K562 (cell line): ENCODE results near the gene RPL26. TPM values are rescaled to one million over a fixed set of nuclear protein-coding genes. Genes with fewer than 3 reads are reported as not detected.
A peak's percentile ranks its signal among the peaks of the same experiment; 100 is the strongest.

Experiments used
- ATAC-seq: fragments of 200-7000 bp; cut with Tn5 transposase; 3 replicates; pipeline ENCODE4 v1.9.1; 2020; ENCODE audit warnings: moderate library complexity
- BruUV-seq: library from RNA; stranded (reverse); fragments of 400-500 nt; replicated peaks from 2 replicates; lab custom pipeline; 2021; lab: Mats Ljungman, UMichigan
- CTCF ChIA-PET: fragments of 300-600 bp; formaldehyde crosslinking; extraction: SDS; loops from one replicate; lab custom pipeline; 2021; ENCODE audit warnings: low intra/inter-chr PET ratio; lab: Yijun Ruan, JAX
- POLR2A ChIA-PET: fragments of 300-600, 350-650 bp; sonication (Branson Sonifier 250); formaldehyde crosslinking; extraction: SDS; loops from one replicate; lab custom pipeline; 2021; ENCODE audit warnings: antibody characterized with exemption, inconsistent platforms; lab: Yijun Ruan, JAX
- DNase-seq, 4 experiments: peaks; one replicate each; pipeline versions ENCODE4 v3.0.0 to v3.0.0-alpha.2; 2011 to 2018; ENCODE audit warnings: low spot score in 3 of 4, mixed read lengths in 3 of 4; ENCODE audit errors: extremely low read depth in 1 of 4
- FAIRE-seq: peaks from 2 replicates; lab custom pipeline; 2011; peaks lifted over from hg19 to GRCh38; lab: Jason Lieb, UNC
- H2AFZ ChIP-seq: 2 replicates; pipeline ENCODE4 v1.6.0; 2011; ENCODE audit warnings: low read depth, low read length, control low read depth, inconsistent platforms
- H3K27ac ChIP-seq: fragments of 200-600 bp; 3 replicates; pipeline ENCODE4 v1.8.0; 2011; ENCODE audit warnings: low read depth, mild to moderate bottlenecking, control low read depth, inconsistent platforms, low read length, moderate library complexity, mixed read lengths; ENCODE audit errors: extremely low read depth
- H3K27me3 ChIP-seq, 2 experiments: fragments of 300-600 bp in 1 of 2; 2 replicates in 1 of 2; 3 replicates in 1 of 2; pipeline versions ENCODE4 v1.6.0 to v1.8.0; 2011; ENCODE audit warnings: inconsistent platforms in 2 of 2, low read length in 2 of 2, mild to moderate bottlenecking in 1 of 2, mixed read lengths in 1 of 2, moderate library complexity in 1 of 2; ENCODE audit not compliant: control insufficient read depth in 2 of 2, insufficient read depth in 2 of 2
- H3K36me3 ChIP-seq: fragments of 300-600 bp; 3 replicates; pipeline ENCODE4 v1.8.0; 2011; ENCODE audit warnings: mild to moderate bottlenecking, low read length, inconsistent platforms; ENCODE audit not compliant: control insufficient read depth, insufficient read depth
- H3K4me1 ChIP-seq, 2 experiments: fragments of 200-600 bp in 1 of 2; replicated peaks in 1 of 2; 2 replicates in 1 of 2; 3 replicates in 1 of 2; pipeline versions ENCODE4 v1.5.1 to v1.8.0; 2011; ENCODE audit warnings: inconsistent platforms in 2 of 2, low read length in 2 of 2, mild to moderate bottlenecking in 1 of 2, mixed read lengths in 1 of 2, moderate library complexity in 1 of 2; ENCODE audit not compliant: control insufficient read depth in 2 of 2, insufficient read depth in 2 of 2
- H3K4me2 ChIP-seq: 2 replicates; pipeline ENCODE4 v1.6.1; 2011; ENCODE audit warnings: low read length, control low read depth, inconsistent platforms, mixed read lengths; ENCODE audit not compliant: insufficient read depth
- H3K4me3 ChIP-seq: fragments of 200-600 bp; sonication (generic), shearing (Covaris generic); 2 replicates; pipeline ENCODE4 v1.5.1; 2016; ENCODE audit warnings: control low read depth, inconsistent platforms
- H3K79me2 ChIP-seq: fragments of 200-600 bp; 3 replicates; pipeline ENCODE4 v1.8.0; 2011; ENCODE audit warnings: low read length, inconsistent platforms; ENCODE audit not compliant: control insufficient read depth, insufficient read depth
- H3K9ac ChIP-seq, 2 experiments: 2 replicates each; pipeline versions ENCODE4 v1.6.0 to v1.6.1; 2011; ENCODE audit warnings: low read depth in 2 of 2, low read length in 2 of 2, control low read depth in 1 of 2, inconsistent platforms in 1 of 2, mild to moderate bottlenecking in 1 of 2, mixed read lengths in 1 of 2; ENCODE audit not compliant: insufficient read depth in 1 of 2
- H3K9me1 ChIP-seq: one replicate; pipeline ENCODE4 v1.6.0; 2011; ENCODE audit warnings: inconsistent platforms, mild to moderate bottlenecking, low read length, moderate library complexity; ENCODE audit not compliant: control insufficient read depth, insufficient read depth
- H3K9me3 ChIP-seq: replicated peaks from 2 replicates; pipeline ENCODE4 v1.5.1; 2011; ENCODE audit warnings: low read depth, low read length, inconsistent platforms; ENCODE audit not compliant: control insufficient read depth, insufficient read depth
- H4K20me1 ChIP-seq: replicated peaks from 2 replicates; pipeline ENCODE4 v1.6.1; 2011; ENCODE audit warnings: low read length, inconsistent platforms, mixed read lengths; ENCODE audit not compliant: control insufficient read depth, insufficient read depth
- ARID2 ChIP-seq: fragments of 450-650 bp; IDR thresholded peaks from 2 replicates; pipeline ENCODE4 v1.6.1; 2017; ENCODE audit warnings: antibody characterized with exemption, mild to moderate bottlenecking
- EP300 ChIP-seq: IDR thresholded peaks from 2 replicates; pipeline ENCODE4 v1.6.1; 2012; ENCODE audit warnings: low read length, improper control_type of control experiment
- GTF2F1 ChIP-seq: IDR thresholded peaks from 2 replicates; pipeline ENCODE4 v1.6.1; 2011; ENCODE audit warnings: low read depth, low read length, improper control_type of control experiment
- NFIX ChIP-seq: fragments of 250-450 bp; sonication (Bioruptor Pico); IDR thresholded peaks from 2 replicates; pipeline ENCODE4 v1.4.0; 2020; ENCODE audit warnings: low read depth, mild to moderate bottlenecking, moderate library complexity
- STAT5A ChIP-seq: IDR thresholded peaks from 2 replicates; pipeline ENCODE4 v1.6.1; 2012; ENCODE audit warnings: low read length, inconsistent platforms, borderline replicate concordance
- STAT5B ChIP-seq: fragments of 250-450 bp; sonication (Bioruptor Pico); IDR thresholded peaks from 2 replicates; pipeline ENCODE4 v1.8.0; 2021; ENCODE audit warnings: mild to moderate bottlenecking, inconsistent platforms
- THAP12 ChIP-seq: fragments of 250-450 bp; sonication (Bioruptor Pico); IDR thresholded peaks from 2 replicates; pipeline ENCODE4 v1.9.0; 2021; ENCODE audit warnings: mild to moderate bottlenecking, inconsistent platforms
- ZNF518B ChIP-seq: fragments of 250-450 bp; sonication (Bioruptor Pico); IDR thresholded peaks from 2 replicates; pipeline ENCODE4 v1.5.0; 2021; ENCODE audit warnings: mild to moderate bottlenecking, moderate library complexity
- WGBS: fragments of 100-300 bp; shearing (Covaris generic); methylation state at CpG from one replicate; pipeline ENCODE4 v1.1.6; 2016; ENCODE audit warnings: low coverage, mixed read lengths; ENCODE audit not compliant: insufficient coverage; ENCODE audit errors: missing lambda C conversion rate; 5-methylcytosine and 5-hydroxymethylcytosine counted together
- in situ Hi-C: fragments of 300-500 bp; cut with MboI; formaldehyde crosslinking; loops from 4 replicates; pipeline ENCODE4 v1.15.0; 2018; ENCODE audit warnings: inconsistent platforms, mixed read lengths
- intact Hi-C: fragments of 100-400 bp; cut with micrococcal nuclease; formaldehyde crosslinking; loops from 2 replicates; pipeline ENCODE4 v1.14.2; 2022
- polyA plus RNA-seq, 8 experiments: library from polyadenylated mRNA; depleted of rRNA in 4 of 8; stranded (reverse) in 5 of 8; unstranded in 3 of 8; fragments of >200 nt; fragmentation: Nextera tagmentation in 2 of 8; fragmentation: Illumina TruSeq in 1 of 8; extraction: Ambion mirVana in 2 of 8; extraction: Trizol in 1 of 8; gene quantifications; 2 replicates each; pipeline versions ENCODE4 v1.2.1 to v1.2.3, GENCODE V29; 2011 to 2014; ENCODE audit warnings: inconsistent platforms in 1 of 8, missing spikeins in 1 of 8
- total RNA-seq, 7 experiments: library from RNA; depleted of rRNA in 6 of 7; stranded (reverse); fragments of >200 nt in 6 of 7; fragmentation: Illumina TruSeq in 2 of 7; extraction: Trizol in 2 of 7; gene quantifications; 2 replicates each; pipeline versions ENCODE4 v1.2.1 to v1.2.3, GENCODE V29; 2011 to 2021; ENCODE audit warnings: low replicate concordance in 1 of 7

Gene RPL26
- total and polyA plus RNA-seq, 9 of the 15 experiments (the other 6 are each of a cell fraction or from before 2014, with no cell fraction given) = 1,474 to 4,074 (median 2,904) TPM

- no peak for TF ChIP-seq EP300
- TF ChIP-seq THAP12 (CRISPR knock-in tag) = no peak
- no peak for TF ChIP-seq ZNF518B
- TF ChIP-seq ARID2 = no peak
- TF ChIP-seq GTF2F1 = no peak
- TF ChIP-seq STAT5B (CRISPR knock-in tag) = no peak
- TF ChIP-seq NFIX (CRISPR knock-in tag) = no peak
- TF ChIP-seq STAT5A = no peak
- TF ChIP-seq, all 486 proteins: peak for 0
- Histone ChIP-seq H4K20me1 (no peaks in the 10 kb centered on the region), H3K4me3 (no peak overlapping the region), H2AFZ (0 out of 2 replicates have a peak overlapping the region, but pooled peaks have one; percentile 51), H3K9me3 (no peaks in the 10 kb centered on the region), H3K27ac (no peak overlapping the region), H3K79me2 (no peaks in the 10 kb centered on the region), H3K9ac (no peak overlapping the region; a peak in 1 of 4 replicates), H3K27me3 (no peaks in the 10 kb centered on the region), H3K36me3 (no peaks in the 10 kb centered on the region), H3K4me1 (no peaks in the 10 kb centered on the region; a peak in 2 of 5 replicates), H3K9me1 (no peaks in the 10 kb centered on the region), H3K4me2 (no peak overlapping the region)
- ChIA-PET CTCF (no interaction called here), POLR2A (no interaction called here)
- WGBS = 75% methylated on average over 3 of the region's 3 CpGs
- BruUV-seq = no TSS peak
- in situ Hi-C loops = no loop called here
- FAIRE-seq = no peak
- DNase-seq = no peak
- ATAC-seq = no peak
- intact Hi-C loops = no loop called here
These were observed 43.8 kb upstream of the RPL26 start for GRCh38 chr17:8426802-8427201.
